G401 (cell line): ENCODE results near the gene NIN. TPM values are rescaled to one million over a fixed set of nuclear protein-coding genes. Genes with fewer than 3 reads are reported as not detected.

Experiments
- DNase-seq: peaks from one replicate; pipeline ENCODE4 v3.0.0-alpha.2; 2015; ENCODE audit warnings: low spot score
- in situ Hi-C: cut with HindIII; loops from 2 replicates; pipeline ENCODE4 v1.10.0; 2016; ENCODE audit warnings: low sequenced_read_pairs, mixed read lengths
- total RNA-seq: library from RNA; depleted of rRNA; stranded (reverse); fragments of >200 nt; shearing (Covaris generic); gene quantifications from 2 replicates; pipeline ENCODE4 v1.2.3, GENCODE V29; 2014

Gene NIN
- total RNA-seq, 1 experiment from 2014 or later, result 3.6 TPM

- in situ Hi-C loops, result no loop called here
- peak; percentile 60 for DNase-seq
Observed at GRCh38 chr14:50839691-50840090, 8.7 kb upstream of the NIN start.

- no peak for DNase-seq
- in situ Hi-C loops, result no loop called here
Observed at GRCh38 chr14:50839048-50839447, 8.1 kb upstream of the NIN start.

GRCh38 chr14:50837850-50838470, 7.0 kb upstream of the NIN start:
- in situ Hi-C loops, result no loop called here

GRCh38 chr14:50837271-50837670, 6.3 kb upstream of the NIN start:
- DNase-seq, result no peak
- in situ Hi-C loops, result no loop called here

More at GRCh38 chr14:50837850-50838470, 7.0 kb upstream of the NIN start:
- no peak for DNase-seq

DNA sequence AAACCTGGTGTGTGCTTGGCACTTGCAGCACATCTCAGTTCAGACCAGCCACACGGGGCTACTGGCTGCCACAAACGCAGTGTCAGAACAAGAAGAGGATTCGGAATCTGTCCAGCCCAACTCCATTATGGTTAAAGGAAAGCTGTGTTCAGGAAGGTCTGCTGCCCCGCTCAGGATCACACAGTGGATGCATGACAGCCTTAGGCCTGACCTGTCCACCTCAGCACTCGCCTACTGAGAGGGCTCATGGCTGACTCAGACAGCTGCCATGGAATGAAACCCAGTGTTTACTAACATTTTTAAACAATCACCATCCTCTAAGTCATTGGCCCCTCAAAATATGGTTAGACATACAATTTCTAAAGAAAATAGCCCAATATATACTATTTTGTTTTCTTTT, 5.6 kb upstream of the NIN start:
- in situ Hi-C loops, result no loop called here
- no peak for DNase-seq

DNA sequence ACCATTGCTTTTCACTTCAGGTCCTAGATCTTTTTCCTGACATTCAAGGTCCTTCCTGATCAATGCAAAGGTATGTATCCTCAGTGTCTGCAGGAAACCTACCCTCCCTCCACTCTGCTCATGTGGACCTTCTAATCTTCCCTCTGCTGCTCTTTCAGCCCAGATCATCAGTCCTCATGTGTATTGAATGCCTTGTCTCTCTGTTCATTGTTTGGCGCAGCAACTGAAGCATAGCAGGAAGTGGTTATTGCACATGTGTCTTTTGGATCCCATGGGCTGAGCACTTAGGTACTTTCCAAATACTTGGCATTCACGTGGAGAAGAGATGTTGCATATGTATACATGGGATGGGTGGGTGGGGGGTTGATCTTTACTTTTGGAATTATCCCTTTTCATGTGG, 4.3 kb upstream of the NIN start:
- in situ Hi-C loops, result no loop called here
- no peak for DNase-seq

- no peak for DNase-seq
- in situ Hi-C loops, result no loop called here
Observed at GRCh38 chr14:50834802-50835276, 3.9 kb upstream of the NIN start.

DNA sequence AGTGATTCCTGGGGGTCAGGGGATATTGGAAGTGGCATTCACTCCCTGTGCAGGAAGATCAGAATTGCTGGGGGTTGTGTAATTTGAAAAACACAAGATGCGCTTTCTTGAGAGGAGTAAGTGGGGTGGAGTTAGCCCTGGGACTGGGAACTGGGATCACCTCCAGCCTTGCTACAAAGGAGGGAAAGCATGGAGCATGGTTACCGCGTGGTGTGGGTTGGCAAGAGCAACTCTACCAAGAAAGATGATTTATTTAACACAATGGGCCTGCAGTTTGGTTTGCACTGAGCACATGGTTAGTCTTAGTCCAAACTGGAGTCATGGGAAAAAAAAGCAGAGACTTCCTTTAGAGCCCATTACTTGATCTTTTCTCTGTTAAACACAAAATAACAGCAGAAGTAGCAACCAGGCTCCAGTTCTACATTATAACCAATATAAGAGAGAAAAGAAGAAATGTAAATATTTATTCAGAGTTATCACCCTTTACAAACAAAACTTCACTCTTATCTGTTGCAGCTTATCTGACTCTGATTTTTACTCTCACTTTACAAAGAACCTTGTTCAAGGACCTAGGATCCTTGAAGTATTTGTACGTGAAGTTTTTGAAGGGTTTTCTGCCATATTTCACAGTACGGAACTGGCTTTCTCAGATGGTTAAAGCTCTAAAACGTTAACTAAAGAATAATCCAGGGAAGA, 2.1 kb upstream of the NIN start:
- DNase-seq, result no peak
- in situ Hi-C loops, result no loop called here

DNA sequence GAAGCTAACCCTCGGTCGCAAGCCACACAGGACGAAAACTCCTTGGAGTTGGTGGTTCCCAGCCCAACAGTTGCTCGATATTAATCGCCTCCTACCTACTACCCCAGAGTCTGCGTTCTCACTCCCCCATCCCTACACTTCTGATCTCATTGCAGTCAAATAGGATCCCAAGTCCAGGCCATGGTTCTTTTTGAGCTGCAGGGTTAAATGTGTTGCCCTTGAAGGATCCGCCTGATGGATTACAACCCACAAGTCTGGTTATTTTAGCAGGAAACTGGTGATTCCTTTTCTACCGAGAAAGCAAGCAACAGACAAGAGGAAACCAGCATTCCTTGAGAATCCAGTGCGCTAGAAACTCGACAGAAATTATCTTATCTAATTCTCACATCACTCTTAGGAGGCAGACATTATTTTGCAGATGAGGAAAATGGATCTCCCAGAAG, 785 bp upstream of the NIN start:
- in situ Hi-C loops, result no loop called here
- DNase-seq, result peak; percentile 53

- in situ Hi-C loops, result no loop called here
- DNase-seq, result peak; percentile 72
Observed at GRCh38 chr14:50830044-50830931, 674 bp downstream of the NIN start.

DNA sequence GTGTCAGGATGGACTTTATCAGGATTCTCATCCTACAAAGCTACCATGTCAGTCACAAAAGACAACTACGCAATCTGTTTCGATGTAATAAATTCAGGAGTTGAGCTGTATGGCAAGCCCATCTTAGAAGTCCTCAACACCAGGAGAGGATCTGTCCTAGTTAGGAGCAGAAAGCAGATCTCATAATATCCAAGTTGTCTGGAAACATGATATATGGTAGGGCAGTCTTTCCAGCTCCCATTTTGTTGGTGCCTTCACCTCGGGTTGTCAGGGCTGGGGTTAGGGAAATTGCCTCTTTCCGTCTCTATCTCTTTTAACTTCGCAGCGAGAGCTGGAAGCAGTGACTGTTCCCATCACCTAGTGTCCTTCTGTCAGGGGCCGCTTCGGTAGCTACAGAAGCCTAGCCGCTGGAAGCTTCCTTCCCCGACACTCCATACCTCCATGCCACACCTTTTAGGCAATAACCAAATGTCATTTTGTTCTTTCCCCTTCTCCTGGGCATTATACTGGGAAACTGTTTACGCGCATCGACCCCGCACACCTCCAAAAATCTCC, 1.4 kb downstream of the NIN start:
- peak; percentile 70 for DNase-seq
- in situ Hi-C loops, result no loop called here

DNA sequence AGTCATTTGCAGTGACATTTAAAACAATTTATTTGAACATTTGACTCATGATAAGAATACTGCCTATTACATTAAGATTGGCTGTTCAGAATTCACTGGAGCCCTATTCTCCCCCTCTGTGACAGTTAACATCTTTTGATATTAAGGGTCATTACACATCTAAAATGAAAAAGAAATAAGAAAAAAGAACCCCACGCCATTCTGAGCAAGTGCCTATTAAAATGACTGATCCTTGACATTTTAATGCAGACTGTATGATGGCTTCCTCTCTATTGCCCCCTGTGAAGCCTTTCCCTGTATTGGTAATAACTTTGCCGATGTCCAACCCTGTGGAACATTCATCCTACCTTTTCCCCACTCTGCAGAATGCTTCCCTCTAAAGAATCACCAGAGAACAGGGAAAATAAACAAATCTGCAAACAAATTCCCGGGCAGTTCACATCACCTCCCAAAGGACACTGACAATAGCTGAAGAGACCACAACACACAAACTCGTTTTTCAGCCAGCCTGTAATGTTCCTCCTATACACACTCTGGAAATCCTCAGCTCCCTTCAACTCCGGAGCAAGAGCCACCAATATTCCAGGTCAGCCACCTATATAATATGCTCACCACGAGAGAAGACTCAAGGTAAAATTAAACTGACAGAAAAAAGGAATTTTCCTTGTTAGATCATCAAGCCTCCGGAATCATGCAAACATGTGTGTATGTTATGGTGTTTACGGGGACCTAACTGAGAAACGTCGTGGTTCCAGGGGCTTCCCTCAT, 2.1 kb downstream of the NIN start:
- peak; percentile 58 for DNase-seq
- in situ Hi-C loops, result no loop called here

DNA sequence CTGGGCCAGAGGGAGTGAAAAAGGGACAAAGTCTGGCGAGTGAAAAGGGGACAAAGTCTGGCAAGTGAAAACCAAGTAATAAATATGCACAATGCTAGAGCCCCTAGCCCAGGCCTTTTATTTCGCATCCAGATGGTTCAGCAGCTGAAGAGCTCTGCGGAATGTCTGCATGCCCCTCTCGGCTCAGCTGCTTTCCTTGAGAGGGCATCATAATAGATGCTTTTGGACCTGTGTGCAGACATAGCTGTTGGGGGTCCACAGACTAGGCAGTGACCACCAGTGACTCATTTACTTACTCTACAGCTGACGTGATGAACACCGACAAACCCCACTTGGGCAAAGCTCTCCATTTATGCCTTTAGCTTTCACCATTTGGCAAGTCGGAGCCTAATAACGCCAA, 4.3 kb downstream of the NIN start:
- in situ Hi-C loops, result no loop called here
- DNase-seq, result no peak

- in situ Hi-C loops, result no loop called here
- DNase-seq, result no peak
Observed at GRCh38 chr14:50825307-50825706, 5.7 kb downstream of the NIN start.

DNA sequence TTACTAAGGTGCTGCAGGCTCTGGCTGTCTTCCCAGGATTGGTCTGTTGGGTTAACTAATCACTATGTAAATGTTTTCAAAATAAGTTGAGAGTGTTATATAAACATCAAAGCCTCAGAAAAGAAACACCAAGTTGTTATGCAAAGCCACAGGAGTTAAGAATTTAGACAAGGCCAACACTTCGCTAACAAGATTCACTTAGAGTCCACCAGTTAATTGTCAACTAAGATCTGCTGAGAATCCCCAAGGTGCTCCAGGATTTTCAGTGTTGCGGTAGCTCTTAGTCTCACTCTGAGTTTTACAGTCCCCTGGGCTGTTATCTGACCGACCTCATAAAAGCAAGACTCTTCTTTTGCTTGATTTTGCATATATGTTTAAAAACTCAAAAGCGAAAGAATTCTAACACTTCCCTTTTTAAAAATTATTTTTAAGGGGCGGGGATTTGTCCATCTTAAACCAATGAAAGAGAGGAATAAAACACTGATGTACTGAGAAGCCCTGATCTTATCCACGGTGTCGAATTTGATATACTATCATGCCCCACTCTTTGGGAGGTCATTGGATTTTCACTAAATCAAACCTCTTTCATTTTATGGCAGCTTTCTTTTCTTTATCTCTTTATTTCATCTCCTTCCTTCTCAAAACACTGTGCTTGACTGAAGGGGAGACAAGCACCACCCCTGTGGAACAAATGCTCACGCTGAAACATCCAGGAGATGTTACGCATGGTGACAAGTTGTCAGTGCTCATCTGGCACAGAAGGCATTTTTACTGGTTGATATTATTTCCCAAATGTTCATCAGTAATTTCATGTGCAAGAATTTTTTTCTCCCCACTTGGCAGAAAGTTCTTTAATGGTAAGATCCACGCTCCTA, 7.0 kb downstream of the NIN start:
- in situ Hi-C loops, result no loop called here

GRCh38 chr14:50823051-50823761, 7.8 kb downstream of the NIN start:
- in situ Hi-C loops, result no loop called here
- DNase-seq, result peak; percentile 61

More for the DNA sequence above, 7.0 kb downstream of the NIN start:
- DNase-seq, result no peak

- peak; percentile 70 for DNase-seq
Observed at GRCh38 chr14:50822501-50823042, 8.4 kb downstream of the NIN start.

More at GRCh38 chr14:50822501-50823042, 8.4 kb downstream of the NIN start:
- in situ Hi-C loops, result no loop called here
